Mucosa of stomach (tissue), 1 donor: ENCODE measurements around the gene TSHZ2.
"Not testable (repeated sequence)": the region's sequence is repeated elsewhere in the genome, so short reads cannot be mapped to it uniquely, and the experiment has no call there.

ENCODE experiments used
- H3K27me3 ChIP-seq: one replicate; pipeline ENCODE4 v1.7.0; 2013; ENCODE audit warnings: mild to moderate bottlenecking, low read length; ENCODE audit not compliant: control insufficient read depth, insufficient read depth
- H3K36me3 ChIP-seq: one replicate; pipeline ENCODE4 v1.7.0; 2013; ENCODE audit warnings: low read length; ENCODE audit not compliant: control insufficient read depth, insufficient read depth
- H3K4me1 ChIP-seq: one replicate; pipeline ENCODE4 v1.7.0; 2013; ENCODE audit warnings: mild to moderate bottlenecking, low read length; ENCODE audit not compliant: control insufficient read depth, insufficient read depth
- H3K4me3 ChIP-seq: one replicate; pipeline ENCODE4 v1.7.0; 2013; ENCODE audit warnings: low read length
- H3K9ac ChIP-seq: one replicate; pipeline ENCODE4 v1.7.0; 2013; ENCODE audit warnings: mild to moderate bottlenecking, low read length, moderate library complexity
- H3K9me3 ChIP-seq: one replicate; pipeline ENCODE4 v1.7.0; 2013; ENCODE audit warnings: mild to moderate bottlenecking, low read length, moderate library complexity; ENCODE audit not compliant: control insufficient read depth
- donor health status: Pancreatic carcinoma.

Gene TSHZ2

GRCh38 chr20:53413845-53414244 lies 441.7 kb downstream of the TSHZ2 start:
- H3K9me3 ChIP-seq, H3K4me1 ChIP-seq, H3K9ac ChIP-seq, H3K27me3 ChIP-seq, H3K4me3 ChIP-seq, H3K36me3 ChIP-seq: not testable (repeated sequence)

- Histone ChIP-seq H3K36me3 (no peaks in the 10 kb centered on the region), H3K4me1 (no peaks in the 10 kb centered on the region), H3K27me3 (no peaks in the 10 kb centered on the region), H3K4me3 (no peak overlapping the region), H3K9me3 (no peaks in the 10 kb centered on the region), H3K9ac (no peak overlapping the region)
Measured at GRCh38 chr20:53419693-53420460, 447.7 kb downstream of the TSHZ2 start.

DNA sequence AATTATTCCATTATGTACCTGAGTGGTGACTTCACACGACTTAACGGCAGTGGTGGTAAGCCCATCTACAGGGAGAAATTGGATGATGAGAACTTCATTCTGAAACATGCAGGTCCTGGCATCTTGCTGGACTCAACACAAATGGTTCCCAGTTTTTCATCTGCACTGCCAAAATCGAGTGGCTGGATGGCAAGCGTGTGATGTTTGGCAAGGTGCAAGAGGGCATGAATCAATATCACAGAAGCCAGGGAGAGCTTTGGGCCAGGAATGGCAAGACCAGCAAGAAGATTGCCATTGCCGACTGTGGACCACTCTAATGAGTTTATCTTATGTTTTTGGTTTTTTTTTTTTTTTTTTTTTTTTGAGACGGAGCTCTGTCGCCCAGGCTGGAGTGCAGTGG lies 449.2 kb downstream of the TSHZ2 start:
- no peaks in the 10 kb centered on the region for H3K36me3 ChIP-seq
- no peak overlapping the region for H3K9ac ChIP-seq
- H3K27me3 ChIP-seq: no peaks in the 10 kb centered on the region
- H3K4me3 ChIP-seq: no peak overlapping the region
- H3K4me1 ChIP-seq: no peaks in the 10 kb centered on the region
- H3K9me3 ChIP-seq: no peaks in the 10 kb centered on the region

DNA sequence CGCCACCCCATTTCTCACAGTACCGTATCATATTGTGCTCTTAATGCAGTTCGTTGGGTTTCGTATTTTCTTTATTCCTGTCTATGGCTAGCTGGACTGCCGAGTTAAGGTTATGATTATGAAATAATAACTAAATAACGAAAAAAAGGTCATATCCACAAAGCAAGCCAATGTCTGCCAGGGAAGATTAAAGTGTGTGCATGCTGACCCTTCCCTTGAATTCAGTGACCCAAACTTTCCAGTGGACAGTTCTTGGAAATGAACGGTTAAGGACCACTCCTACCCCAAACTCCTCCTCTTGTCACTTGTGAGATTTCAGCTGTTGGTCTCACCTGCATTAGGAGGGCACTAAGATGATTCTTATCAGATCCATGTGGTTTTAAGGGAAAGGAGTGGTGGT lies 449.9 kb downstream of the TSHZ2 start:
- Histone ChIP-seq H3K27me3 (no peaks in the 10 kb centered on the region), H3K36me3 (no peaks in the 10 kb centered on the region), H3K4me3 (no peak overlapping the region), H3K9ac (no peak overlapping the region), H3K4me1 (no peaks in the 10 kb centered on the region), H3K9me3 (no peaks in the 10 kb centered on the region)

- Histone ChIP-seq H3K27me3 (no peaks in the 10 kb centered on the region), H3K36me3 (no peaks in the 10 kb centered on the region), H3K4me3 (no peak overlapping the region), H3K4me1 (no peaks in the 10 kb centered on the region), H3K9me3 (no peaks in the 10 kb centered on the region), H3K9ac (no peak overlapping the region)
Measured at GRCh38 chr20:53423587-53424146, 451.5 kb downstream of the TSHZ2 start.

DNA sequence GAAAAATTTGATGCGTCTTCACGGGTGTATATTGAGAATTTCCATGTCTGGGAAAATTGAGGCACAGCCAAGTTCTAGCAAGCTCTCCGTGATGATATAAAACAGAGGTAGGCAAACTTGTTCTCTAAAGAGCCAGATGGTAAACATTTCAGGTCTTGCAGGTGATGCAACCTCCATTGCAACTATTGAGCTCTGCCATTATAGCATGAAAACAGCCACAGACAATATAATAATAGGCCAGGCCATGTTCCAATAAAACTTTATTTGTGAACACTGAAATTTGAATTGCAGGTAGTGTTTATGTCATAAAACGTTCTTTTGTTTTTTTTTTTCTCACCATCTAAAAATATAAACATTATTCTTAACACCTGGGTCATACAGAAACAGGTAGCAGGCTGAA lies 453.3 kb downstream of the TSHZ2 start:
- Histone ChIP-seq H3K27me3 (no peaks in the 10 kb centered on the region), H3K4me3 (no peak overlapping the region), H3K9ac (no peak overlapping the region), H3K36me3 (no peaks in the 10 kb centered on the region), H3K9me3 (no peaks in the 10 kb centered on the region), H3K4me1 (no peaks in the 10 kb centered on the region)

DNA sequence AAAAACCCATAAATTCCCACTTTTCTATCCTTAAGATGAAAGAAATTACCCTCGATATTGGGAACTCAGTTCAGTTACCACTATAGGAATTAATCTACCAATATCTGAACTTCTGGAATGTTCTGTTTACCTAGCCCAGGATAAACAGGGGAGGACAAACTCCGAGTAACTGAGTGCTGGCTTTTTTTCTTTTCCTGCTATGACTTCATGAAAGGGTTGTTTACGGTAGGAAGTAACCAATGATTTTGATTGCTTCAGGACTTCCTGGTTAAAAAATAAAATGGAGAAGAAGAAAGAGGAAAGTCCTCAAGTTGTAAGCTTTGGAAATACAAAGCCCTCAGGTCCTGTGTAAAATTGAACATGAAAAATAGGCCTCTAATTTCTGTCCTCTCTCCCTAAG lies 453.8 kb downstream of the TSHZ2 start:
- H3K27me3 ChIP-seq: no peaks in the 10 kb centered on the region
- no peaks in the 10 kb centered on the region for H3K4me1 ChIP-seq
- no peaks in the 10 kb centered on the region for H3K9me3 ChIP-seq
- no peak overlapping the region for H3K9ac ChIP-seq
- H3K36me3 ChIP-seq: no peaks in the 10 kb centered on the region
- H3K4me3 ChIP-seq: no peak overlapping the region

- H3K27me3 ChIP-seq: no peaks in the 10 kb centered on the region
Measured at GRCh38 chr20:53426766-53427312, 454.7 kb downstream of the TSHZ2 start.

GRCh38 chr20:53427951-53428350 lies 455.8 kb downstream of the TSHZ2 start:
- Histone ChIP-seq H3K36me3 (no peaks in the 10 kb centered on the region), H3K4me1 (no peaks in the 10 kb centered on the region), H3K9ac (no peak overlapping the region), H3K4me3 (no peak overlapping the region), H3K27me3 (no peaks in the 10 kb centered on the region), H3K9me3 (no peaks in the 10 kb centered on the region)

More at GRCh38 chr20:53426766-53427312, 454.7 kb downstream of the TSHZ2 start:
- Histone ChIP-seq H3K9me3 (no peaks in the 10 kb centered on the region), H3K4me3 (no peak overlapping the region), H3K4me1 (no peaks in the 10 kb centered on the region), H3K36me3 (no peaks in the 10 kb centered on the region), H3K9ac (no peak overlapping the region)

DNA sequence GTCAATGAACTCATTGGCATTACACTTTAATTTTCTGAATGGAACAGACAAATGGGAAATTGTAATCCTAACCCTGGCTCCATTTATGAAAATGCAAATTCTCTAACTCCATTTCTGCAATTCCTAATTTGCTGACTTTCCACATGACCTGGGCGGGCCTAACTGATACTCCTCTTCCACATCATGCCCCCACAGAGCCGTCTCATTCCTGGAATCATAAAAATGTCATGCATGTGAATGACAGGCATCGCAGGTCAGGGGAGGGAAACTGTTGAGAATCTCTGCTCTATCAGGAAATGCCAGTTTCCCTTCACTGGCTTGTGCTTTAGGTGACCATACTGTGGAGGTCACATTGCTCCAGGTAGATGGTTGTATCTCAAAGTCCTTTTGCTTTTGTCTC lies 456.4 kb downstream of the TSHZ2 start:
- Histone ChIP-seq H3K27me3 (no peaks in the 10 kb centered on the region), H3K4me1 (no peaks in the 10 kb centered on the region), H3K36me3 (no peaks in the 10 kb centered on the region), H3K4me3 (no peak overlapping the region), H3K9me3 (no peaks in the 10 kb centered on the region), H3K9ac (no peak overlapping the region)

- H3K27me3 ChIP-seq: no peaks in the 10 kb centered on the region
- no peaks in the 10 kb centered on the region for H3K4me1 ChIP-seq
- H3K36me3 ChIP-seq: no peaks in the 10 kb centered on the region
- no peak overlapping the region for H3K9ac ChIP-seq
- no peak overlapping the region for H3K4me3 ChIP-seq
- H3K9me3 ChIP-seq: no peaks in the 10 kb centered on the region
Measured at GRCh38 chr20:53428996-53429395, 456.8 kb downstream of the TSHZ2 start.

DNA sequence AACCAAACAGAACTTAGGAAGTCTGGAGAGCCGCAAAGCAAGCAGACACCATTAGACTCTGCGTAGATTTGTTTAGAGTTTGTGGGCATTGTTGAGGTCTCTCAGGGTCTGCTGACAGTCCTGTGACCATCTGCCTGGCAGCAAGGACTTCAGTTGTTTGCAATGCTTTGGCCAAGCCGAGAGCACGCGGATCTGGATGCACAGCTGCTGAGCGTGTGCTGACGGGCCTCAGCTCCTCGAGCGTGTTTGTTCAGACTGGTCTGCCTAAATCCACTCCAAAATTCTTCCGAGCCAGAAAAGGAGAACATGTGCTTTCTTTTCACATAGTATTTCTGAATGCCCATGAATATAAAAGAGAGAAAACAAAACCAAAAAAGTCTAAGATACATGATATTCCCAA lies 462.5 kb downstream of the TSHZ2 start:
- H3K9ac ChIP-seq: no peak overlapping the region
- no peaks in the 10 kb centered on the region for H3K36me3 ChIP-seq
- no peaks in the 10 kb centered on the region for H3K27me3 ChIP-seq
- H3K9me3 ChIP-seq: no peaks in the 10 kb centered on the region
- no peak overlapping the region for H3K4me3 ChIP-seq
- H3K4me1 ChIP-seq: no peaks in the 10 kb centered on the region
